ENCODE measurements around the gene NUDC. TPM values are rescaled to one million over a fixed set of nuclear protein-coding genes. Genes with fewer than 3 reads are reported as not detected.
"Not testable (repeated sequence)": the region's sequence is repeated elsewhere in the genome, so short reads cannot be mapped to it uniquely, and the experiment has no call there.

Gene NUDC
- 45.9 TPM for total RNA-seq

DNA sequence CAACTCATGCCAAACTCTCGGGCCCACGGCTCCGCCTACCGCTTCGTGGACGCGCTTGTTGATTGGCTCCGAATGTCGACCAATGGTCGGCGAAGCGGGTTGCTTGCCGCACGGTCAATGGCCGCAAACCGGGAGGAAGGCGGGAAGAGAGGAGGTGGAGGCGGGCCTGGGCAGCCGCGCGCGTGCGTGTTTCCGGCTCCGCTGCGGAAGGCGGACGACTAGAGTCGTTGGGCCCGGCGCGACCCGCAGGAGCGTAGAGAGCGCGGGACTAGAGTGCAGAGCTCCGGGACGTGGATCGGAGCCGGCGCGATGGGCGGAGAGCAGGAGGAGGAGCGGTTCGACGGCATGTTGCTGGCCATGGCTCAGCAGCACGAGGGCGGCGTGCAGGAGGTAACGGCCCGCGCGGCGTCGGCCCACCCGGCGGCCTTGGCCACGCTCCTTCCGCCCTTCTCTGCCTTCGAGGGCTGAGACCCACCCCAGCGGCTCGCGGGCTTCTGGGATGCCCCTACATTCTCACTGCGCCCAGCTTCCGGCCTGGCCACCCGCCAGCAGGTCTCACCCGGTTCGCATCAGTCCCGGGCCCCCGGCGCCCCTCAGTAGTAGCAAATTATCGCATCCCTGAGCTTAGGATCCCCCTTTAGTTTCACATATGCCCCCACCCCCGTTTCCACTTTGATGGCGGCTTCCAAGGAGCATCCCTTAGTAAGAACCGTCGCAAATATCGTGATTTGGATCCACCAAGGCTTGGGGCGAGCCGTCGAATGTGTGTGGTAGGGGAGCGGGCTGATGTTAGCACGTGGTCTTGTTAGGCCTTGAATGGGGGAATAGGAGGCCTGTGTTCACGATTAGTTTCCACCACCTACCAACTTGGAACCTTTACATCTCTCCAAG lies at the start of gene NUDC:
Gene NUDC, plus strand, starts transcription at position 204 of the 891 bp plus-strand sequence. Its CDS starts 106 bp downstream, at position 310.
- TF ChIP-seq POLR2AphosphoS5 (IDR thresholded peaks at IDR 0.05; ENCODE audit: insufficient read depth in 1 of 2, low read depth in 1 of 2) (peak; percentile 97 to 99), POLR2A (IDR thresholded peaks at IDR 0.05) (peak in 1 of 2 donors; percentile 72)
- TF ChIP-seq, protein P1, sequence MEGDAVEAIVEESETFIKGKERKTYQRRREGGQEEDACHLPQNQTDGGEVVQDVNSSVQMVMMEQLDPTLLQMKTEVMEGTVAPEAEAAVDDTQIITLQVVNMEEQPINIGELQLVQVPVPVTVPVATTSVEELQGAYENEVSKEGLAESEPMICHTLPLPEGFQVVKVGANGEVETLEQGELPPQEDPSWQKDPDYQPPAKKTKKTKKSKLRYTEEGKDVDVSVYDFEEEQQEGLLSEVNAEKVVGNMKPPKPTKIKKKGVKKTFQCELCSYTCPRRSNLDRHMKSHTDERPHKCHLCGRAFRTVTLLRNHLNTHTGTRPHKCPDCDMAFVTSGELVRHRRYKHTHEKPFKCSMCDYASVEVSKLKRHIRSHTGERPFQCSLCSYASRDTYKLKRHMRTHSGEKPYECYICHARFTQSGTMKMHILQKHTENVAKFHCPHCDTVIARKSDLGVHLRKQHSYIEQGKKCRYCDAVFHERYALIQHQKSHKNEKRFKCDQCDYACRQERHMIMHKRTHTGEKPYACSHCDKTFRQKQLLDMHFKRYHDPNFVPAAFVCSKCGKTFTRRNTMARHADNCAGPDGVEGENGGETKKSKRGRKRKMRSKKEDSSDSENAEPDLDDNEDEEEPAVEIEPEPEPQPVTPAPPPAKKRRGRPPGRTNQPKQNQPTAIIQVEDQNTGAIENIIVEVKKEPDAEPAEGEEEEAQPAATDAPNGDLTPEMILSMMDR (IDR thresholded peaks at IDR 0.05) = no peak
- intact Hi-C loops (cut with DNase I) = no loop called here
- H3K36me3 ChIP-seq = peaks cover 0 to 23% of the 10 kb centered on the region in 2 donors

DNA sequence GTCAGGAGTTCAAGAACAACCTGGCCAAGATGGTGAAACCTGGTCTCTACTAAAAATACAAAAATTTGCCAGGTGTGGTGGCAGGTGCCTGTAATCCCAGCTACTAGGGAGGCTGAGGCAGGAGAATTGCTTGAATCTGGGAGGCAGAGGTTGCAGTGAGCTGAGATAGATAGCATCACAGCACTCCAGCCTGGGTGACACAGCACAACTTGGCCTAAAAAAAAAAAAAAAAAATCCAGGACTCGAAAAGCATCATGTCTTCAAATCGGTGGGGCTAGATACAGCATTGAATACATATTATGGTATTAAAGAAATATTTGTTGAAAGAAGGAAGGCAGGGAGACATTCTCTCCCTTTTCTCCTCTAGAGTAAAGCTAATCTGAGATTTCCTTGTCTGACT lies 48.4 kb upstream of the NUDC start:
- H3K9me3 ChIP-seq; H3K4me1 ChIP-seq; H3K36me3 ChIP-seq; DNase-seq (ENCODE audit: extremely low spot score in 2 of 2); intact Hi-C loops (cut with DNase I); H3K27me3 ChIP-seq; H3K27ac ChIP-seq; H3K4me3 ChIP-seq: not testable (repeated sequence)

More for the DNA sequence above, at the start of gene NUDC:
- peaks cover 26% of the 10 kb centered on the region for H3K4me1 ChIP-seq
- H3K4me3 ChIP-seq = peak within 1 kb of the TSS; percentile 96
- H3K9me3 ChIP-seq = no peaks in the 10 kb centered on the region
- H3K27ac ChIP-seq = peak within 1 kb of the TSS; percentile 99
- H3K27me3 ChIP-seq = no peaks in the 10 kb centered on the region
- DNase-seq (ENCODE audit: extremely low spot score in 2 of 2) = peak; percentile 97 to 98

DNA sequence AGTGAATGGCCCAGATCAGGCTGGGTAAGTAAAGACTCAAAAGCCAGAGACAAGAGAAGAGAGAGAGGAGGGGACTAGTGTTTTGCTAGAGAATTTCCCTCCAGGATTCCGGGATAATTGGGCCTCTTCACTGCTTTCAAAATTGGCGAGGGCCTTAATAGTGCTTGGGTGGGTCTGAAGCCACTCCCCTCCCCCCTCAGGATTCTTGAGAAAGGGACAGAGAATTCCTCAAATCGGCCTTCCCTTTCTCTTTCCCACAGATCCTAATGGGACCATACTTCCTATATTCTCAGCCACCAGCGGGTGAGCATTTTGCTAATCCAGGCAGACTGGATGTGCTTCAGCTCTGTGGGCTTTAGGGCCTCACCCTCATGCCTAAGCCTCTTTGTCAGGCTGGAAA lies 46.6 kb upstream of the NUDC start:
- Histone ChIP-seq H3K27ac (no peak overlapping the region), H3K9me3 (no peaks in the 10 kb centered on the region), H3K36me3 (peaks cover 0 to 10% of the 10 kb centered on the region in 2 donors), H3K4me3 (no peak overlapping the region), H3K27me3 (no peaks in the 10 kb centered on the region), H3K4me1 (no peaks in the 10 kb centered on the region)
- intact Hi-C loops (cut with DNase I) = no loop called here
- no peak for TF ChIP-seq POLR2AphosphoS5 (IDR thresholded peaks at IDR 0.05; ENCODE audit: insufficient read depth in 1 of 2, low read depth in 1 of 2)
- TF ChIP-seq, protein P1 (IDR thresholded peaks at IDR 0.05) = no peak
- no peak for TF ChIP-seq POLR2A (IDR thresholded peaks at IDR 0.05)
- DNase-seq (ENCODE audit: extremely low spot score in 2 of 2) = no peak

GRCh38 chr1:26877326-26877725 lies 44.2 kb upstream of the NUDC start:
- Histone ChIP-seq H3K36me3 (peaks cover 0 to 31% of the 10 kb centered on the region in 2 donors), H3K27ac (peak overlapping the region; percentile 19), H3K4me1 (no peaks in the 10 kb centered on the region), H3K9me3 (no peaks in the 10 kb centered on the region), H3K27me3 (no peaks in the 10 kb centered on the region), H3K4me3 (no peak overlapping the region)
- intact Hi-C loops (cut with DNase I) = no loop called here
- no peak for DNase-seq (ENCODE audit: extremely low spot score in 2 of 2)
- TF ChIP-seq POLR2A (IDR thresholded peaks at IDR 0.05) (no peak), POLR2AphosphoS5 (IDR thresholded peaks at IDR 0.05; ENCODE audit: insufficient read depth in 1 of 2, low read depth in 1 of 2) (no peak)
- TF ChIP-seq, protein P1 (IDR thresholded peaks at IDR 0.05) = no peak

- Histone ChIP-seq H3K4me3 (no peak overlapping the region), H3K4me1 (no peaks in the 10 kb centered on the region), H3K9me3 (no peaks in the 10 kb centered on the region), H3K27me3 (no peaks in the 10 kb centered on the region), H3K36me3 (peaks cover 0 to 55% of the 10 kb centered on the region in 2 donors), H3K27ac (no peak overlapping the region)
- intact Hi-C loops (cut with DNase I) = no loop called here
- DNase-seq (ENCODE audit: extremely low spot score in 2 of 2) = no peak
- TF ChIP-seq, protein P1 (IDR thresholded peaks at IDR 0.05) = no peak
- TF ChIP-seq POLR2A (IDR thresholded peaks at IDR 0.05) (no peak), POLR2AphosphoS5 (IDR thresholded peaks at IDR 0.05; ENCODE audit: insufficient read depth in 1 of 2, low read depth in 1 of 2) (no peak)
Measured at GRCh38 chr1:26879793-26880192, 41.8 kb upstream of the NUDC start.

DNA sequence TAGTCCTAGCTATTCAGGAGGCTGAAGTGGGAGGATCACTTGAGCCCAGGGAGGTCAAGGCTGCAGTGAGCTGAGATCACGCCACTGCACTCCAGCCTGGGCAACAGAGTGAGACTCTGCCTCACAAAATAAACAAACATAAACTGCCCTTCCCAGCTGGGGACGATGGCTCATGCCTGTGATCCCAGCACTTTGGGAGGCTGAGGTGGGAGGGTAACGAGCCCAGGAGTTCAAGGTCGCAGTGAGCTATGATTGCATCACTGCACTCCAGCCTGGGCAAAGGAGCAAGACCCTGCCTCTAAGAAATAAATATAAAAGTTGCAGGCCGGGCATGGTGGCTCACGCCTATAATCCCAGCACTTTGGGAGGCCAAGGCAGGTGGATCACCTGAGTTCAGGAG lies 39.9 kb upstream of the NUDC start:
- DNase-seq (ENCODE audit: extremely low spot score in 2 of 2); H3K4me3 ChIP-seq; H3K9me3 ChIP-seq; H3K27ac ChIP-seq; H3K27me3 ChIP-seq; H3K4me1 ChIP-seq; intact Hi-C loops (cut with DNase I): not testable (repeated sequence)
- peaks cover 0 to 74% of the 10 kb centered on the region in 2 donors for H3K36me3 ChIP-seq

Data from vagina (tissue), 2 donors.